Left lung (tissue), 10 donors: ENCODE data around the gene HOXA4. TPM values are rescaled to one million over a fixed set of nuclear protein-coding genes. Genes with fewer than 3 reads are reported as not detected.

Source experiments
- ATAC-seq: fragments of 200-7000 bp; cut with Tn5 transposase; one replicate; pipeline ENCODE4 v1.9.1; 2020; ENCODE audit warnings: moderate library complexity
- DNase-seq, 4 donors: peaks; one replicate each; pipeline ENCODE4 v3.0.0-alpha.2; 2013 to 2020
- H3K27ac ChIP-seq, 2 donors: fragments of 200-600 bp; sonication (generic) in 1 of 2; one replicate each; pipeline versions ENCODE4 v1.5.0 to v1.8.0; 2020 to 2021
- H3K27me3 ChIP-seq, 2 donors: fragments of 200-600 bp; sonication (generic) in 1 of 2; one replicate each; pipeline versions ENCODE4 v1.5.0 to v1.8.0; 2020 to 2021
- H3K36me3 ChIP-seq, 2 donors: fragments of 200-600 bp; sonication (generic) in 1 of 2; one replicate each; pipeline versions ENCODE4 v1.5.0 to v1.8.0; 2020 to 2021
- H3K4me1 ChIP-seq, 2 donors: fragments of 200-600 bp; one replicate each; pipeline ENCODE4 v1.8.0; 2021
- H3K4me3 ChIP-seq, 2 donors: fragments of 200-600 bp; sonication (generic) in 1 of 2; one replicate each; pipeline versions ENCODE4 v1.5.0 to v1.8.0; 2020 to 2021; ENCODE audit warnings: mild to moderate bottlenecking in 1 of 2
- H3K9me3 ChIP-seq, 2 donors: fragments of 200-600 bp; sonication (generic) in 1 of 2; one replicate each; pipeline versions ENCODE4 v1.5.0 to v1.8.0; 2020 to 2021
- CTCF ChIP-seq, 2 donors: fragments of 200-600 bp; sonication (generic) in 1 of 2; IDR thresholded peaks; one replicate each; pipeline versions ENCODE4 v1.5.0 to v1.8.0; 2021; ENCODE audit warnings: antibody characterized with exemption in 2 of 2
- intact Hi-C, 2 donors: fragments of 100-400 bp; cut with DNase I; formaldehyde crosslinking; loops; one replicate each; pipeline versions ENCODE4 v1.11.2 to v1.14.2; 2022
- polyA plus RNA-seq, 6 donors: library from polyadenylated mRNA; unstranded; fragments of 120-200 nt; gene quantifications; one replicate each; pipeline ENCODE4 v1.2.1, GENCODE V29; 2013; ENCODE audit not compliant: insufficient read length in 6 of 6
- total RNA-seq, 2 donors: library from RNA; stranded (reverse); fragmentation: NEBNext Ultra II Directional; extraction: Animal tissue kit (Norgen Biotek cat#: 25700); gene quantifications; one replicate each; pipeline ENCODE4 v1.2.1, GENCODE V29; 2021
- donor health status: DM: no; HTN: yes; CAD: no.
- donor health status: DM: no; HTN: no; CAD: no.

HOXA4 gene
- total and polyA plus RNA-seq, 8 donors: 3.4 to 35.8 (median 34.1) TPM

DNA sequence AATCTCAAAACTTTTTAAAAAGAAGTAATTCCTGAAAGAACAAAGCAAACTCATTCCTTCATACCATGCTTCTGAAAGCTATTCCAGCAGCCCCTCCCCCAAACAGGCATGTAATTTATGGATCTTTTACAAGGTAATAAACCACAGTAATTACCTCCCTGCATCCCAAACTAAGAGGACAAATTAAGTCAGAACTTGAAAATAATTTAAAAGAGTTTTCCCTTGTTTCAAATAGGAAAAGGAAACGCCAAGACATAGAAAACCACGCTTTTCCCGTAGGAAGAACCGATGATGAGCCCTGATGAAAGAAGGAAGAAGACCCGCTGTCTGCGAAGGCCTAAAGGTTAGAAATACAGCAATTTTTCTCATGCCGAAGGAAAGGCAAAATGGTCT lies 8.9 kb downstream of the HOXA4 start:
- Histone ChIP-seq H3K4me3 (peak overlapping the region in 1 of 2 donors; percentile 17), H3K9me3 (no peaks in the 10 kb centered on the region), H3K27me3 (peaks cover 2 to 88% of the 10 kb centered on the region in 2 donors), H3K4me1 (peaks cover 6 to 28% of the 10 kb centered on the region in 2 donors), H3K36me3 (no peaks in the 10 kb centered on the region), H3K27ac (peak overlapping the region; percentile 71 to 83)
- TF ChIP-seq CTCF (IDR thresholded peaks at IDR 0.05): no peak
- no peak for ATAC-seq
- DNase-seq: no peak
- intact Hi-C loops: no loop called here

DNA sequence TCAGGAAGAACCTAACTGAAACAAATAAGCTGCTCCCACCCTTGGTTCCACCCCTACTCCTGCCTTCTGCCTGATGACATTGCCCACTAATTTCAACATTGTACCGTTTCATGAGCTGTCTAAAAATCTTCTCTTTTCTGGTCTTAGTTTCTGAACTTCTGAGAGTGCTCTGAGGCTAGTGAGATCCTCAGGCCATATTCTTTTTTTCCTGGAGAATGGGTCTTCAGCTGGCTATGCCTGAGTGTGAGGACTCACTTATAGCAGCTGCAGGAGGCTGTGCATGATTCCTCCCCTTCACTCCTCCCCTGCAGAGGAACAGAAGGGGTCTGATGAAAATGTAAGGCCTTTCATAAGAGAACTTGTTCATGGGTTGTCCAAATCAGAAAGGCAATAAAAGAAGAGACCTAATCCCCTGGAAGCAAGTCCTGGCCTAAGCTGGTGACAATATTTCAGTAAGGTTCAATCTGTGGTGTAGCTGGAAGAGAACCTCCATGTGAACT lies 11.1 kb downstream of the HOXA4 start:
- peak overlapping the region; percentile 73 to 86 for H3K27ac ChIP-seq
- intact Hi-C loops: no loop called here

DNA sequence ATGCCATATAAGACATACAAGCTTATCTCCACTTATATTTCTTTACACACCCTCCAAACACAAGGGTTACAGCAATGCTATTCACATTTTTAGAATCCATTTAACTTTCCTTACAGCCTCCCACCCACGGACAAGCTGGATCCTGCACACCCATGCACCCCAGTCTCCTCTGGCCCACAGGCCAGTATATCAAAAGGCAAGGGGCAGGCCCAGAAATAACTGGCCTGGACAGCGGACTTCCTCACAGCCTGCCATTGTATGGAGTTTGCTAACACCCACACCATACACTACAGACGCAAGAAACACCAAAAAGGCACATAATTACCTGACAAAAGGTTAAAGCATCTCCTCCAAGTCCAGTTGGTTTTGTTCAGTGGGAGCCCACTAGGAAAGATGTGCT lies 12.0 kb downstream of the HOXA4 start:
- H3K27ac ChIP-seq: peak overlapping the region; percentile 73 to 86
- H3K9me3 ChIP-seq: no peaks in the 10 kb centered on the region
- TF ChIP-seq CTCF (IDR thresholded peaks at IDR 0.05): no peak

More for the DNA sequence above, 11.1 kb downstream of the HOXA4 start:
- Histone ChIP-seq H3K4me3 (no peak overlapping the region), H3K9me3 (no peaks in the 10 kb centered on the region), H3K4me1 (peaks cover 6 to 12% of the 10 kb centered on the region in 2 donors), H3K36me3 (no peaks in the 10 kb centered on the region), H3K27me3 (peaks cover 6 to 85% of the 10 kb centered on the region in 2 donors)
- DNase-seq: no peak
- ATAC-seq: no peak
- no peak for TF ChIP-seq CTCF (IDR thresholded peaks at IDR 0.05)

GRCh38 chr7:27117887-27118491 lies 12.6 kb downstream of the HOXA4 start:
- intact Hi-C loops: no loop called here
- ATAC-seq: peak; percentile 3
- H3K27ac ChIP-seq: peak overlapping the region; percentile 73 to 86
- TF ChIP-seq CTCF (IDR thresholded peaks at IDR 0.05): no peak
- peak overlapping the region; percentile 33 to 41 for H3K4me3 ChIP-seq
- peak in 1 of 4 donors; percentile 32 for DNase-seq
- peaks cover 6 to 9% of the 10 kb centered on the region in 2 donors for H3K4me1 ChIP-seq
- no peaks in the 10 kb centered on the region for H3K9me3 ChIP-seq
- peaks cover 6 to 85% of the 10 kb centered on the region in 2 donors for H3K27me3 ChIP-seq
- H3K36me3 ChIP-seq: no peaks in the 10 kb centered on the region

More for the DNA sequence above, 12.0 kb downstream of the HOXA4 start:
- Histone ChIP-seq H3K36me3 (no peaks in the 10 kb centered on the region), H3K4me1 (peaks cover 6 to 12% of the 10 kb centered on the region in 2 donors), H3K4me3 (peak overlapping the region; percentile 33 to 41), H3K27me3 (peaks cover 6 to 85% of the 10 kb centered on the region in 2 donors)
- intact Hi-C loops: no loop called here
- DNase-seq (no peak), ATAC-seq (no peak)

- intact Hi-C loops: no loop called here
- Histone ChIP-seq H3K36me3 (no peaks in the 10 kb centered on the region), H3K4me3 (peak overlapping the region; percentile 33 to 41), H3K4me1 (peaks cover 4 to 6% of the 10 kb centered on the region in 2 donors), H3K9me3 (no peaks in the 10 kb centered on the region), H3K27ac (peak overlapping the region; percentile 73 to 86), H3K27me3 (peaks cover 6 to 81% of the 10 kb centered on the region in 2 donors)
- ATAC-seq (no peak), DNase-seq (peak in 1 of 4 donors; percentile 49)
- TF ChIP-seq CTCF (IDR thresholded peaks at IDR 0.05): no peak
Measured at GRCh38 chr7:27116962-27117886, 13.3 kb downstream of the HOXA4 start.
